Fibroblast of lung (primary cell): ENCODE results near the gene SLC22A14.

Experiments used
- CTCF ChIP-seq, 2 donors: IDR thresholded peaks in 1 of 2; conservative IDR thresholded peaks in 1 of 2; 1 replicate in 1 of 2; 2 replicates in 1 of 2; pipeline ENCODE4 v1.5.1; 2011 to 2012; ENCODE audit warnings: low read length in 2 of 2, control low read depth in 1 of 2, inconsistent platforms in 1 of 2, low read depth in 1 of 2, mild to moderate bottlenecking in 1 of 2
- EZH2 ChIP-seq: IDR thresholded peaks from 2 replicates; pipeline ENCODE4 v1.5.1; 2012; ENCODE audit warnings: low read length, control low read depth, mild to moderate bottlenecking; ENCODE audit errors: missing control alignments

GRCh38 chr3:38364721-38365400 is 82.8 kb downstream of the SLC22A14 start:
- TF ChIP-seq CTCF (conservative IDR thresholded peaks at IDR 0.05 in 1 of 2, IDR thresholded peaks at IDR 0.05 in 1 of 2; ENCODE audit: low read depth in 1 of 2, low read length in 2 of 2) (no peak), EZH2 (no peak)
